ENCODE measurements around the gene LRRC9. TPM values are rescaled to one million over a fixed set of nuclear protein-coding genes. Genes with fewer than 3 reads are reported as not detected.

The LRRC9 gene
- total and polyA plus RNA-seq, 2 of the 13 experiments (the other 11 are each of a cell fraction or from before 2014, with no cell fraction given), result 0.08 to 0.18 TPM

DNA sequence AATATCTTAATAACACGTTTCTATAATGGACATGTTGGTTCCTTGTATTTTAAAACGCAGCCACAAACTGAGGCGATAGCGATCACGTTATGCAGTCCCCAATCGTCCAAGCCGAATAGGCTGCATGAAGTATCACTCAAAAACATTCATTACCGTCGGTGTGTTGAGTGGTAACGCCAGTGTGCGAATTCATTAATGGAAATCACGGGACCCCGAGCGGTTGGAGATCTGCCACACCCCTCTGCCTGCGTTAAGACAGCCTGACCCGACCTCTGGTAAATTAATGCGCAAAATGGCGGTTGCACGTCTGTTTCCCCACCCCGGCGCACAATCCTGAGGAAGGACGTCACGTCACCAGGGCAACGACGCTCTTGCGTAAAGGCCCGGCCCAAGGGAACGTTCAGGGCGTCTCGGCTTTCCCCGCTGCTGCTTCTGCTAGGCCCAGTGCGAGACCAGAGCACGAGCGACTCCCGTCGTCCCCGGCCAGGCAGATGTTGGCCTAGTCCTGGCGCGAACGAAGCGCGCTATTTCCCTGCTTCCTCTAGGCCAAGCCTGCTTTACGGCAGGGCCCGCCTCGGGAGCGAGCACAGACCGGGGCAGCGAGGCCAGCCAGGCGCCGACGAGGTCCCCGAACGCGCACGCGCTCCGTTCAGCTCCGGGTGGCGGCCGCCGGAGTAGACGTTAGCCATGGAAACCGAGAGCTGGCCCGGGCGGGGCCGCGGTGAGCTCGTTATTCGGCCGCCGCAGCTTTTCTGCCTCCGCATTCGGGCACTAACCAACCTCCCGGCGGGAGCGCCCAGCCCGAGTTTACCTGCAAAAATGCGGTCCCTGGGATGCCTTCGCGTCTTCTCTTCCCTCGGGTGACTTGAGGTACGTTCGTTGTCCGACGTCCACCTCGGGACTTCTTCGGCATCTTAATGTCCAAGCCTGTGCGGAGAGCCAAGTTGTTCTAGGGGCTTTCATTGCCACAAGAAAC is 171.9 kb downstream of the LRRC9 start, which contains the start of gene PCNX4 (continued):
- TF ChIP-seq SP1 (IDR thresholded peaks at IDR 0.05) (no peak), SP1 (CRISPR knock-in tag; IDR thresholded peaks at IDR 0.05) (peak; percentile 35; the same call in 1 of the 2 replicates), MZF1 (CRISPR knock-in tag; IDR thresholded peaks at IDR 0.05; ENCODE audit: borderline replicate concordance) (no peak)

DNA sequence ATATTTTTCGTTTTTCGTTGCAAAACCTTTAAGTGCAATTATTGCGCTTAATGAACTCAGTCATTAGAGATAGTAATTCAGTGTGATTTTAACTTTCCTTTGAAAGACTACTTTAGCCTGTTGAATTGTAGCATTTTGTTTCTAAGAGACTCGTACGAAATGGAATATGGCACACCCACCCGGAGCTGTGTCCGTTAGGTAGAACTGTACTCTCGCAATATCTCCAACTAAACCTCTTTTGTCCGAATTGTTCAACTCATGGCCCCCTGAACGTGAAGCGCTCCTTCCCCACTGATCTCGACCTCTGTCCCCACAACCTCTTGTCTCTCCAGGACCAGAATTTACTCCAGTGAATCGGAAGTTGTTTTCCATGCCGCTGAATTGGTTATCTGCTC is 172.6 kb downstream of the LRRC9 start:
- ChIA-PET POLR2A (interaction anchor here (0.7 to 1.8 kb wide), 6 partner anchors 14 to 608 kb away, joined by 3 to 18 read pairs (median 4); partner anchors contain the start of genes DHRS7, JKAMP, L3HYPDH and PPM1A), CTCF (ENCODE audit: low intra/inter-chr PET ratio, low total read pairs) (no interaction called here)
- H3K9me3 ChIP-seq (ENCODE audit: low read length), result no peaks in the 10 kb centered on the region
- TSS peak; percentile 60 for BruUV-seq (replicated peaks)
- TF ChIP-seq KDM5A (IDR thresholded peaks at IDR 0.05; ENCODE audit: borderline replicate concordance, low read length) (0 out of 2 replicates have a peak, but pooled peaks have one; percentile 29), KLF9 (CRISPR knock-in tag; IDR thresholded peaks at IDR 0.05; ENCODE audit: low read depth) (0 out of 2 replicates have a peak, but pooled peaks have one; percentile 13), HIVEP1 (CRISPR knock-in tag; IDR thresholded peaks at IDR 0.05) (no peak), ZNF780A (CRISPR knock-in tag; IDR thresholded peaks at IDR 0.05) (0 out of 2 replicates have a peak, but pooled peaks have one; percentile 0)
- FAIRE-seq, result no peak
- H4K20me1 ChIP-seq (ENCODE audit: insufficient read depth, low read length), result no peaks in the 10 kb centered on the region
- DNase-seq (ENCODE audit: low spot score), result peak; percentile 39
- H3K79me2 ChIP-seq (ENCODE audit: insufficient read depth, low read length), result peaks cover 53% of the 10 kb centered on the region
- H3K4me2 ChIP-seq (ENCODE audit: low read depth, low read length), result peak overlapping the region; percentile 93
- intact Hi-C loops (cut with micrococcal nuclease; ENCODE audit: unreplicated experiment) (loop anchor here (2.0 kb wide), 1 partner anchor 156 kb away; the partner anchor contains the start of gene PPM1A), in situ Hi-C loops (cut with HindIII; ENCODE audit: extremely low pct_ligation_motif_present, low pct_unique_long_range_greater_than_20kb) (loop anchor here (5.0 kb wide), 1 partner anchor 155 kb away; the partner anchor contains the start of gene PPM1A)
- 1% methylated on average over 14 of the region's 14 CpGs for WGBS (ENCODE audit: low lambda C conversion rate)
- H3K4me3 ChIP-seq (replicated peaks in 1 of 3; ENCODE audit: insufficient read depth in 1 of 3, low read depth in 2 of 3, low read length in 3 of 3), result peak overlapping the region; percentile 84 to 95 (median 90)
- H2AFZ ChIP-seq (ENCODE audit: low read length), result peak overlapping the region; percentile 61
- H3K36me3 ChIP-seq (replicated peaks in 1 of 2; ENCODE audit: control insufficient read depth in 1 of 2, insufficient read depth in 2 of 2, low read length in 2 of 2), result peaks cover 1 to 5% of the 10 kb centered on the region in 2 experiments; a peak in 3 of 5 replicates
- H3K9ac ChIP-seq (ENCODE audit: insufficient read depth, low read depth, low read length), result peak overlapping the region; percentile 95
- H3K27me3 ChIP-seq (ENCODE audit: control insufficient read depth in 1 of 2, insufficient read depth in 2 of 2, low read length in 2 of 2), result peaks cover 0 to 3% of the 10 kb centered on the region in 2 experiments; a peak in 1 of 5 replicates
- peak; percentile 48 for ATAC-seq
- peak overlapping the region; percentile 98 for H3K27ac ChIP-seq (ENCODE audit: extremely low read length, insufficient read depth, low read length)
- H3K4me1 ChIP-seq (ENCODE audit: insufficient read depth, low read length), result peaks cover 33% of the 10 kb centered on the region

All from HepG2 (cell line).